ENCODE results near the gene C18orf32. TPM values are rescaled to one million over a fixed set of nuclear protein-coding genes. Genes with fewer than 3 reads are reported as not detected.
"Not testable (repeated sequence)": the region's sequence is repeated elsewhere in the genome, so short reads cannot be mapped to it uniquely, and the experiment has no call there.

Gene C18orf32
- total RNA-seq, 4 donors from 2014 or later, result 21.8 to 31.2 (median 25.7) TPM

- TF ChIP-seq CTCF (IDR thresholded peaks at IDR 0.05), result no peak
Observed at GRCh38 chr18:49515516-49515915, 28.5 kb upstream of the C18orf32 start.

GRCh38 chr18:49515003-49515402 lies 28.0 kb upstream of the C18orf32 start:
- DNase-seq (ENCODE audit: low spot score); ATAC-seq (ENCODE audit: low FRiP score): not testable (repeated sequence)

More at GRCh38 chr18:49515516-49515915, 28.5 kb upstream of the C18orf32 start:
- ATAC-seq (ENCODE audit: low FRiP score) (no peak), DNase-seq (ENCODE audit: low spot score) (no peak)

GRCh38 chr18:49514577-49514976 lies 27.5 kb upstream of the C18orf32 start:
- ATAC-seq (ENCODE audit: low FRiP score) (no peak), DNase-seq (ENCODE audit: low spot score) (no peak)
- TF ChIP-seq CTCF (IDR thresholded peaks at IDR 0.05), result no peak

- not testable (repeated sequence) for ATAC-seq (ENCODE audit: low FRiP score); DNase-seq (ENCODE audit: low spot score)
Observed at GRCh38 chr18:49512876-49513275, 25.8 kb upstream of the C18orf32 start.

- ATAC-seq (ENCODE audit: low FRiP score) (no peak), DNase-seq (ENCODE audit: low spot score) (no peak)
- TF ChIP-seq CTCF (IDR thresholded peaks at IDR 0.05), result no peak
Observed at GRCh38 chr18:49510393-49511115, 23.5 kb upstream of the C18orf32 start.

- ATAC-seq (ENCODE audit: low FRiP score); DNase-seq (ENCODE audit: low spot score): not testable (repeated sequence)
Observed at GRCh38 chr18:49506438-49506837, 19.4 kb upstream of the C18orf32 start.

- DNase-seq (ENCODE audit: low spot score), result no peak
- no peak for TF ChIP-seq CTCF (IDR thresholded peaks at IDR 0.05)
- no peak for ATAC-seq (ENCODE audit: low FRiP score)
Observed at GRCh38 chr18:49503931-49504330, 16.9 kb upstream of the C18orf32 start.

GRCh38 chr18:49500201-49500921 lies 13.3 kb upstream of the C18orf32 start:
- no peak for ATAC-seq (ENCODE audit: low FRiP score)
- no peak for TF ChIP-seq CTCF (IDR thresholded peaks at IDR 0.05)
- DNase-seq (ENCODE audit: low spot score), result no peak

Data from omental fat pad (tissue), 4 donors.